HG02943 (cell line): Measurements from ENCODE around the gene ADH1A.
"Not testable (repeated sequence)": the region's sequence is repeated elsewhere in the genome, so short reads cannot be mapped to it uniquely, and the experiment has no call there.

Experiments
- ATAC-seq: cut with Tn5 transposase; IDR thresholded peaks from one replicate; pipeline ENCODE4 v1.9.1; 2021; ENCODE audit warnings: mild to moderate bottlenecking, low read depth, moderate library complexity; ENCODE audit not compliant: unreplicated experiment

ADH1A gene

GRCh38 chr4:99285387-99285786 is 5.4 kb downstream of the ADH1A start:
- no peak for ATAC-seq

- ATAC-seq: no peak
Measured at GRCh38 chr4:99282731-99283130, 8.1 kb downstream of the ADH1A start.

GRCh38 chr4:99281261-99281660 is 9.5 kb downstream of the ADH1A start:
- ATAC-seq: no peak

GRCh38 chr4:99276417-99276816 is 14.4 kb downstream of the ADH1A start:
- ATAC-seq: no peak

GRCh38 chr4:99275885-99276284 is 14.9 kb downstream of the ADH1A start:
- no peak for ATAC-seq

GRCh38 chr4:99275050-99275449 is 15.7 kb downstream of the ADH1A start:
- no peak for ATAC-seq

GRCh38 chr4:99273704-99274103 is 17.1 kb downstream of the ADH1A start:
- no peak for ATAC-seq

- ATAC-seq: no peak
Measured at GRCh38 chr4:99264927-99265326, 25.9 kb downstream of the ADH1A start.

GRCh38 chr4:99252746-99253145 is 38.0 kb downstream of the ADH1A start:
- ATAC-seq: no peak

- no peak for ATAC-seq
Measured at GRCh38 chr4:99248714-99249113, 42.1 kb downstream of the ADH1A start.

- ATAC-seq: no peak
Measured at GRCh38 chr4:99235955-99236354, 54.8 kb downstream of the ADH1A start.

- no peak for ATAC-seq
Measured at GRCh38 chr4:99234331-99235010, 56.3 kb downstream of the ADH1A start.

- ATAC-seq: not testable (repeated sequence)
Measured at GRCh38 chr4:99233397-99233796, 57.4 kb downstream of the ADH1A start.

GRCh38 chr4:99228706-99229105 is 62.1 kb downstream of the ADH1A start:
- ATAC-seq: not testable (repeated sequence)

GRCh38 chr4:99227646-99228045 is 63.1 kb downstream of the ADH1A start:
- ATAC-seq: not testable (repeated sequence)
